HG02943 (cell line): Measurements from ENCODE around the gene HSD17B1.
A peak's percentile ranks its signal among the peaks of the same experiment; 100 is the strongest.
"Not testable (repeated sequence)": the region's sequence is repeated elsewhere in the genome, so short reads cannot be mapped to it uniquely, and the experiment has no call there.

ENCODE experiments used
- ATAC-seq: cut with Tn5 transposase; IDR thresholded peaks from one replicate; pipeline ENCODE4 v1.9.1; 2021; ENCODE audit warnings: mild to moderate bottlenecking, low read depth, moderate library complexity; ENCODE audit not compliant: unreplicated experiment

The HSD17B1 gene

DNA sequence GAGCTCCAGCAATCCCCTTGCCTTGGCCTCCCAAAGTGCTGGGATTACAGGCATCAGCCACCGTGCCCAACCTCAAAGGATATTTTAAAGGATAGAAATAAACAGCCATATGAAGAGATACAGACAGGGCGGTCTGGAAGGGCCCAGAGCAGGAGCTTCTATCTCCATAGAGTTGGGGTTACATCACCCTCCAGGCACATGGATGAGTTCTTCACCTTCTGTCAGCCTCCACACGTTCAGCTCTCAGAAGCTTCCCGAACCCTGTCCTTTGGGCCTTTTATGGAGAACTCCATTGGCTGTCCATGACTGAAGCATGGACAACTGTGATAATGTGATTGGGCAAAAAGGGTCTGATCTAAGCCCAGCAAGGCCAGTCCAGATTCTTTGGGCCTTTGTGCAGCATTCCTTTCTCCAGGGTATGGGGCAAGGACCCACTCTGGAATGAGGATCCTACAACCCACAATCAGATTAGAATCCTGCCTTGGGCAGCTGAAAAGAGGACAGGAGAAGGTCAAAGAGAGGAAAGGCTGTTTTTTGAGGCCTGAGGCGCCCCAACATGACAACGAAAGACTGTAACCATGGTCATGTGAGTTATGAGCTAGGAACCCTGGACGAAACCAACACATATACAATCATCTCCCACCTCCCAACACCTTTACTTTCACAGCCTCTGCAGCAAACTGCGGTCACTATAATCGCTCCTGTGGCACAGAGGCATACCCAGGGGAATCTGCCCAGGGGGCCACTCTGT lies 6.8 kb upstream of the HSD17B1 start:
- not testable (repeated sequence) for ATAC-seq

DNA sequence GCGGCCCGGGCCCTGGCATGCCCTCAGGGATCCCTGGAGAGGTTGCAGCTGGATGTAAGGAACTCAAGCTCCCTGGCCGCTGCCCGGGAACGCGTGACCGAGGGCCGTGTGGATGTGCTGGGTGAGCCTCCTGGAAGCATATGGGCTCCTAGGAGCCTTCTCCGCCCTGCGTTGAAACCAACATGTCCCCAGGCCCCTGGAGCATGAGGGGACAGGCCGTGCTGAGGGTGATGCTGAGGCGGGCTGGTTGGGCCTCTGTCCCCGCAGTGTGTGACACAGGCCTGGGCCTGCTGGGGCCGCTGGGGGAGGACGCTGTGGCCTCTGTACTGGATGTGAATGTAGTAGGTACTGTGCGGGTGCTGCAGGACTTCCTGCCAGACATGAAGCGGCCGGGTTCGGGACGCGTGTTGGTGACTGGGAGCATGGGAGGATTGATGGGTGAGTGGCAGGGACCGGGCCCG lies 5.7 kb upstream of the HSD17B1 start:
- ATAC-seq = no peak

DNA sequence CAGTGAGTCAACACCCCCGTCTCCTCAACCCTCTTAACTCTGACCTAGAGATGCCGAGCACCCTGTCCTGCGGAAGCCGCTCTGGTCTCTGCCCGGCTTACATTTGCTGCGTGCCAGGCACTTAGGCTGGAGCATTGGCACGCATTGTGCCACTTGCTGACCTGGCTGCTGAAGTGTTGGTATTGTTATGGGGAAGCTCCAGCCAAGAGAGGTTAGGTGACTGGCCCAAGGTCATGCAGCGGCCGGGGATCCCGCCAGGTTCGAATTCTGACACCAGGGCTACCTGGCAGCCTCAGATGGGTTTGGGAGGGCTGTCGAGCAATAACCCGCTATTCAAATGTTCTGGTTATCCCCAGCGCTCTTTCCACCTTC lies 5.0 kb upstream of the HSD17B1 start:
- ATAC-seq = no peak

DNA sequence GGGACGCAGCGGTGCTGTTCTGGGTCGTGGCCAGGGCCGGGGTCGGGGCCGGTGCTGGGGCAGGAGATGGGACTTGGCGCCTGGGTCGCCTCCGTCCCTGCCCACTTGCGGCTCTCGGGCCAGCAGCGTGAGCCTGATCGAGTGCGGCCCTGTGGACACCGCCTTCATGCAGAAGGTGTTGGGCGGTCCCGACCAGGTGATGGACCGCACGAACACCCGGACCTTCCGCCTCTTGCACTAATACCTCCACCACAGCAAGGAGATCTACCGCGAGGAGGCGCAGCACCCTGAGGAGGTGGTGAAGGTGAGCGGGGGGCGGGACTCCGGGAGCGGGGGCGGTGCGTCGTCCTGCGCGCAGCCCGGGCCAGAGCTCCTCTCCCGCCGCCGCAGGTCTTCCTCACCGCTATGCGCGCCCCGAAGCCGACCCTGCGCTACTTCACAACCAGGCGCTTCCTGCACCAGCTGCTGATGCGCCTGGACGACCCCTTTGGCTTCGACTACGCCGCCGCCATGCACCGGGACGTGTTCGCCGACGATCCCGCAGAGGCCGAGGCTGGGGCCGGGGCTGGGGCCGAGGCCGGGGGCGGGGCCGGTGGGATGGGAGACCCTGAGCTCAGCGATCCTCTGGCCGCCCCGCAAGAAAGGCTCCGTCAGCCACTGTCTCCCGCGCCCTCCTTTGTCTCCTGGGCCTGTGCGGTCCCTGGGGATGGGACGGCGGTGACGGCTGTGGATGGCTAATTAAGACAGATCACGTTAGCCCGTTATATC lies 4.5 kb upstream of the HSD17B1 start:
- ATAC-seq = no peak

DNA sequence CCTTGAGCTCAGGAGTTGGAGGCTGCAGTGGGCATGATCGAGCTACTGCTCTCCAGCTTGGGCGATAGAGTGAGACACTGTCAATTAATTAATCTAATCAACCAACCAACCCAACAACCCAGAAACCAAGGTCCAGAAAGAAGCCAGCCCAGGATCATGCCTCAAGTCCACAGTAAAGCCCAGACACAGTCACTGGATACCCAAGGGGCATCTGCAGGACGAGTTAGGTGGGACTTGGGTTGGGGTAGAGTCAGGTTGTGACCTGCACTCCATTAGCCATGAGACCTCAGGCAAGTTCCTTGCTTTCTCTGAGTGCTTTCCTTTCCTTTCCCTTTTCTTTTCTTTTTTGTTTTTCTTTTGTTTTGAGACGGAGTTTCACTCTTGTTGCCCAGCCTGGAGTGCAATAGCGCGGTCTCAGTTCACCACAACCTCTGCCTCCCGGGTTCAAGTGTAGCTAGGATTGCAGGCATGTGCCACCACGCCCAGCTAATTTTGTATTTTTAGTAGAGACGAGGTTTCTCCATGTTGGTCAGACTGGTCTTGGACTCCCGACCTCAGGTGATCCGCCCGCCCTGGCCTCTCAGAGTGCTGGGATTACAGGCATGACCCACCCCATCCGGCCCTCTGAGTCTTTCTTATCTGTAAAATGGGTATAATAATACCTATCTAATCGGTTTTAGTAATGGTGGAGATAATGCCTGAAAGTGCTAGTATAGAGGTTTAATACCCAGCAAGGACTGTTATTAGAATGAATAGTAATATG lies 3.5 kb upstream of the HSD17B1 start:
- no peak for ATAC-seq

DNA sequence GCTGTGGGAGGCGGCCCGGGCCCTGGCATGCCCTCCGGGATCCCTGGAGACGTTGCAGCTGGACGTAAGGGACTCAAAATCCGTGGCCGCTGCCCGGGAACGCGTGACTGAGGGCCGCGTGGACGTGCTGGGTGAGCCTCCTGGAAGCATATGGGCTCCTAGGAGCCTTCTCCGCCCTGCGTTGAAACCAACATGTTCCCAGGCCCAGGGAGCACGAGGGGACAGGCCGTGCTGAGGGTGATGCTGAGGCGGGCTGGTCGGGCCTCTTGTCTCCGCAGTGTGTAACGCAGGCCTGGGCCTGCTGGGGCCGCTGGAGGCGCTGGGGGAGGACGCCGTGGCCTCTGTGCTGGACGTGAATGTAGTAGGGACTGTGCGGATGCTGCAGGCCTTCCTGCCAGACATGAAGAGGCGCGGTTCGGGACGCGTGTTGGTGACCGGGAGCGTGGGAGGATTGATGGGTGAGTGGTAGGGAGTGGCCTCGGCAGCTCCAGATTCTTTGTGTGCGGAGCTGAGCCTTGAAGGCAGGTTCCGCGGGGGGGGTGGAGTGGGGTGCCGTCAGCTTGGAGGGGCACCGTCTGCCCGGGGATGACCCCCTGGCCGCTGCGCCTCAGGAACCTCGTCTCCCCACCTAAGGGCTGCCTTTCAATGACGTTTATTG lies 567 bp downstream of the HSD17B1 start:
- ATAC-seq = no peak

DNA sequence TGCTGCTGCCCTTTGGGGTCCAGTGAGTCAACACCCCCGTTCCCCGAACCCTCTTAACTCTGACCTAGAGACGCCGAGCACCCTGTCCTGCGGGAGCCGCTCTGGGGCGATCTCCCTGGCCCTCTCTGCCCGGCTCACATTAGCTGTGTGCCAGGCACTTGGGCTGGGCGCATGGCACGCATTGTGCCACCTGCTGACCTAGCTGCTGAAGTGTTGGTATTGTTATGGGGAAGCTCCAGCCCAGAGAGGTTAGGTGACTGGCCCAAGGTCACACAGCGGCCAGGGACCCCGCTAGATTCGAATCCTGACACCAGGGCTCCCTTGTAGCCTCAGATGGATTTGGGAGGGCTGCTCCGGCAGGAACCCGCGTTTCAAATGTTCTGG lies 1.1 kb downstream of the HSD17B1 start:
- ATAC-seq = no peak

DNA sequence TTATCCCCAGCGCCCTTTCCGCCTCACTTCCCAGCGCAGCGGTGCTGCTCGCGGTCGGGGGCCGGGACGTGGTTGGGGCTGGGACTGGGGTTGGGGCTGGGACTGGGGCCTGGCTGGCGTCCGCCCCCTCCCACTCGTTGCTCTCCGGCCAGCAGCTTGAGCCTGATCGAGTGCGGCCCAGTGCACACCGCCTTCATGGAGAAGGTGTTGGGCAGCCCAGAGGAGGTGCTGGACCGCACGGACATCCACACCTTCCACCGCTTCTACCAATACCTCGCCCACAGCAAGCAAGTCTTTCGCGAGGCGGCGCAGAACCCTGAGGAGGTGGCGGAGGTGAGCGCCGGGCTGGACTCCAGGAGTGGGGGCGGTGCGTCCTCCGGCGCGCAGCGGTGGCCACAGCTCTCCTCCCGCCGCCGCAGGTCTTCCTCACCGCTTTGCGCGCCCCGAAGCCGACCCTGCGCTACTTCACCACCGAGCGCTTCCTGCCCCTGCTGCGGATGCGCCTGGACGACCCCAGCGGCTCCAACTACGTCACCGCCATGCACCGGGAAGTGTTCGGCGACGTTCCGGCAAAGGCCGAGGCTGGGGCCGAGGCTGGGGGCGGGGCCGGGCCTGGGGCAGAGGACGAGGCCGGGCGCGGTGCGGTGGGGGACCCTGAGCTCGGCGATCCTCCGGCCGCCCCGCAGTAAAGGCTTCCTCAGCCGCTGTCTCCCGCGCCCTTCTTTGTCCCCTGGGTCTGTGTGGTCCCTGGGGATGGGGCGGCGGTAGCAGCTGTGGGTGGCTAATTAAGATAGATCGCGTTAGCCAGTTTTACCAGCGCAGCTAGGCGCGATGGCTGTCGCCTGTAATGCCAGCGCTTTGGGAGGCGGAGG lies 1.8 kb downstream of the HSD17B1 start:
- ATAC-seq = peak; percentile 72

DNA sequence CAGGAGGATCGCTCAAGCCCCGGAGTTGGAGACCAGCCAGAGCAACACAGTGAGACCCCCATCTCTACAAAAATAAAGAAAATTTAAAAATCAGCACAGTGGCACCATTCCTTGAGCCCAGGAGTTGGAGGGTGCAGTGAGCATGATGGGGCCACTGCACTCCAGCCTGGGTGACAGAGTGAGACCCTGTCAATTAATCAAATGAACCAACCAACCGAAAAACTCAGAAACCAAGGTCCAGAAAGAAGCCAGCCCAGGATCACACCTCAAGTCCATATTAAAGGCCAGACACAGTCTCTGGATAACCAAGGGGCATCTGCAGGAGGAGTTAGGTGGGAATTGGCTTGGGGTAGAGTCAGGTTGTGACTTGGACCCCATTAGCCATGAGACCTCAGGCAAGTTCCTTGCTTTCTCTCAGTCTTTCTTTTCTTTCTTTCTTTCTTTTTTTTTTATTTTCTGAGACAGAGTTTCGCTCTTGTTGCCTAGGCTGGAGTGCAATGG lies 2.4 kb downstream of the HSD17B1 start:
- ATAC-seq = no peak

DNA sequence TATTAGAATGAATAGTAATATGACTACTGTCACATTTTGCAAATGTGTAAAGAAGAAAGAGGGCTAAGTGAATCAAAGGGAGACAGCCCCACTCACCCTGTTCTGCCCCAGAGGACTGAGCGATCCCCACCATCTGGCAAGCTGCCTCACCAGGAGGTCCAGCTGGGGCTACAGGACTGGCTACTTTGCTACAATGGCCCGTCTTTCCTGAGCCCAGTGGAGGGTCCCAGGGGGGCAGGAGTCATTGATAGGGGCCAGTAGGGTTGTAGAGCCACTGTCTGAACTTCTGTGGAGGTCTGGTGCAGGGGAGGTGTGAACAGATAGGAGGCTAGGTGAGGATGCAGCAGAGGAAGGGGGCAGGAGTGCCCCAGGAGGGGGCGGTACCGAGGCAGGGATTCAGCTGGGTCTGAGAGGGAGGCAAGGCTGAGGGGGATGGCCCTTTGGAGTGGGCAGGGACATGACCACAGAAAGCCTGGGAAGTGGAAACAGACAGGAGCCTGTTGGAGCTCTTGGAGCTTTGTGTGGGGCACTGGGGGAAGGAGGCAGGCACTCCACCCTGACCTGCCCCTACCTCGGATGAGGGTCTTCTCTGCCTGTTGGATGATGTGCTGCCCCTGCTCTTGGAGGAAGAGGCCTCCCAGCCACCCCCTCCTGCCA lies 3.4 kb downstream of the HSD17B1 start:
- ATAC-seq = not testable (repeated sequence)

DNA sequence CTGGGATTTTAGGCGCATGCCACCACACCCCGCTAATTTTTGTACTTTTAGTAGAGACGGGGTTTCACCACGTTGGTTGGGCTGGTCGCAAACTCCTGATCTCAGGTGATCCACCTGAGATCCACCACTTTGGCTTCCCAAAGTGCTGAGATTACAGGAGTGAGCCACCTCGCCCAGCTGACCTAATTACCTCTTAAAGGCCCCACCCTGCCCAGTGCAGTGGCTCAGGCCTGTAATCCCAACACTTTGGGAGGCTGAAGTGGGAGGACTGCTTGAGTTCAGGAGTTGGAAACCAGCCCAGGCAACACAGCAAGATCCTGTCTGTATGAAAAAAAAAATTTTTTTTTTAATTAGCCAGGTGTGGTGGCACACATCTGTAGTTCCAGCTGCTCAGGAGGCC lies 6.4 kb downstream of the HSD17B1 start:
- ATAC-seq = no peak

DNA sequence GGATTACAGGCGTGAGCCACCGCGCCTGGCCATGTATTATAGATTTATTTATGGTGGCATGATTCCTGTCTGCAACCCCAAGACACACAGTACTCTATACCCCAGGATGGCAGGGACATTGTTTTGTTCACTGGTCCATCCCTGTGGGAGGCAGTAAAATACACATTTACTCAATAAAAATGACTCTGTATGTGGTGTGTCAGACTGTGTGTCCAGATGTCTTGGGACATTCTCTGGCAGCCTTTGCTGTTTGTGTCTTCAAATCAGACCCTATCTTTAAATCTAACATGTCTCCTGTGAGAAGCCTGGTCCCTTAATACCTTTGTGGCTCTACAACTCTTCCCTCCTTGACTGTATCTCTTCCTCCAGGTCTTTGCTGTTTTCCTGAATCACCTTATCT lies 7.5 kb downstream of the HSD17B1 start:
- ATAC-seq = no peak

DNA sequence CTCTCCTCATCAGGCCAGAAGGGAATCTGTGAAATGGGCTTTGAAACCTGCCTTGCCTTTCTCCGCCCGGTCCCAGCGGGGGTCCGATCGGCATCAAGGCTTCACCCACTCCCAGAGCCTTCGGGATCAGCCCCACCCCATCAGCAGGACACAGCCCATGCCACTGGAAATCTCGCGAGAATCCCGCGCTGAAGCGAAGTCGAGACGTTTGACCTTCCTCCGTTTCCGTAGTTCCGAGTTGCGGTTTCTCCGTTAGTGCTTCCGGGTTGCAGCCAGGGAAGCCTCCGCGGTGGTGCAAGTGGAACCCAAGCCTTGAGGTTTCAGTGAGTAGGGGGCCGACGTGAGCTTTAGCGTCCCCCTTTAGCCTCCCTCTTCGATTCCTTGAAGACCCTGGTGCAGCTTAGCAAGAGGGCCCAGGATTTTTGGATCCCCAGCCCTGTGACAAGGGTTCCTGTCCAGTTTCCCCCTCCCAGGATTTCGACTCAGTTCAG lies 9.2 kb downstream of the HSD17B1 start, which contains the start of gene COASY:
Gene COASY, plus strand, starts transcription at position 252 of the 491 bp plus-strand sequence. CDS start 475 bp downstream, outside the sequence.
- ATAC-seq = peak; percentile 47

DNA sequence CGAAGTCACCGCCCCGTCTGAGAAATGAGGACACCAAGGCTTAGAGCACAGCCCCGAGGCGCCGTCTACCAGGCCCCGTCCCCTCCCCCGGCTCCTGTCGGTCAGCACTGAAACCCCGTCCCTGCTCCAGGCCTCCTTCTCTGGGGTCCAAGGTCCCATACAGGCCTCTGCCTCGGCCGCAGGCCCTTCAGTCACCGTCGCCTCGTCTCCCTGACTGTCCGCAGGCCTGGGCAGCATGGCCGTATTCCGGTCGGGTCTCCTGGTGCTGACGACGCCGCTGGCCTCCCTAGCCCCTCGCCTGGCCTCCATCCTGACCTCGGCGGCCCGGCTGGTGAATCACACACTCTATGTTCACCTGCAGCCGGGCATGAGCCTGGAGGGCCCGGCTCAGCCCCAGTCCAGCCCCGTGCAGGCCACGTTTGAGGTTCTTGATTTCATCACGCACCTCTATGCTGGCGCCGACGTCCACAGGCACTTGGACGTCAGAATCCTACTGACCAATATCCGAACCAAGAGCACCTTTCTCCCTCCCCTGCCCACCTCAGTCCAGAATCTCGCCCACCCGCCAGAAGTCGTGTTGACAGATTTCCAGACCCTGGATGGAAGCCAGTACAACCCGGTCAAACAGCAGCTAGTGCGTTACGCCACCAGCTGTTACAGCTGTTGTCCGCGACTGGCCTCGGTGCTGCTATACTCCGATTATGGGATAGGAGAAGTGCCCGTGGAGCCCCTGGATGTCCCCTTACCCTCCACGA lies 9.8 kb downstream of the HSD17B1 start:
- no peak for ATAC-seq

DNA sequence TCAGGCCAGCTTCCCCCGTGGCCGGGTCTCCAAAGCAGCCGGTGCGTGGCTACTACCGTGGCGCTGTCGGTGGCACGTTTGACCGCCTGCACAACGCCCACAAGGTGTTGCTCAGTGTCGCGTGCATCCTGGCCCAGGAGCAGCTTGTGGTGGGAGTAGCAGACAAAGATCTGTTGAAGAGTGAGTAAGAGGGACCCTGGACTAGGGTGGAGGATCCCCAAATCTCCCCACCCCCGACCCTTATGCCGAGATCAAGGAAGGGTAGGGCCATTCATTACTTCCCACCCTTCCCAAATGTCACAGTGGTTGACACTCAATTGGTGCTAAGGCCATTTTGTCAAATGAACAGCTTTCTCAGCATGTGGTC lies 10.4 kb downstream of the HSD17B1 start:
- ATAC-seq = no peak

DNA sequence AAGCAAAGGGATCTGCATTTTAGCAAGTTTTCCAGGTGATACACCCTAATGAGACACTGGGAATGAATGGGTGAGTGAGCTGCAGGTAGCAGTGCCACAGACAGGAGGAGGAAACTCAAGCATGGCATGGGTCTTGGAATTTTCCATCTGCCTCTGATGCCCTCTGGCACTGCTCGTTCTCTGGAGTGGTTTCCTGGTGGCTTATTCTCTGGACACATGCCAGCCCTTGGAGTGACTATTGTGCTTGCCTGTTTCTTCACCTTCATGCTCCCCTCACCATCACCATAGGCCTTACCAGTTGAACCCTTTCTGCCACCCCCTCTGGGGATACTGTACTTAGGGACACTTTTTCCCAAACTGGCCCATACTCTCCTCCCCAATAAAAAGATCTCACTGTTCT lies 10.8 kb downstream of the HSD17B1 start:
- no peak for ATAC-seq

DNA sequence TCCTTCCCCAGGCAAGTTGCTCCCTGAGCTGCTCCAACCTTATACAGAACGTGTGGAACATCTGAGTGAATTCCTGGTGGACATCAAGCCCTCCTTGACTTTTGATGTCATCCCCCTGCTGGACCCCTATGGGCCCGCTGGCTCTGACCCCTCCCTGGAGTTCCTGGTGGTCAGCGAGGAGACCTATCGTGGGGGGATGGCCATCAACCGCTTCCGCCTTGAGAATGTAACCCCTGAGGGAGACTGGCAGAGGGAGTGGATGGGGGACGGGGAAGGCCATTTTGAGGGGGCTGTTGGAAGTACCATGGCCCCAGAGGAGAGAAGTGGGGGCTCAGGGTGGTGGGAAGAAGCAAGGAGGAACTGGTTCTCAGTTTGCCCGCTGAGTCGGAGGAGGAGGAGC lies 11.2 kb downstream of the HSD17B1 start:
- no peak for ATAC-seq

DNA sequence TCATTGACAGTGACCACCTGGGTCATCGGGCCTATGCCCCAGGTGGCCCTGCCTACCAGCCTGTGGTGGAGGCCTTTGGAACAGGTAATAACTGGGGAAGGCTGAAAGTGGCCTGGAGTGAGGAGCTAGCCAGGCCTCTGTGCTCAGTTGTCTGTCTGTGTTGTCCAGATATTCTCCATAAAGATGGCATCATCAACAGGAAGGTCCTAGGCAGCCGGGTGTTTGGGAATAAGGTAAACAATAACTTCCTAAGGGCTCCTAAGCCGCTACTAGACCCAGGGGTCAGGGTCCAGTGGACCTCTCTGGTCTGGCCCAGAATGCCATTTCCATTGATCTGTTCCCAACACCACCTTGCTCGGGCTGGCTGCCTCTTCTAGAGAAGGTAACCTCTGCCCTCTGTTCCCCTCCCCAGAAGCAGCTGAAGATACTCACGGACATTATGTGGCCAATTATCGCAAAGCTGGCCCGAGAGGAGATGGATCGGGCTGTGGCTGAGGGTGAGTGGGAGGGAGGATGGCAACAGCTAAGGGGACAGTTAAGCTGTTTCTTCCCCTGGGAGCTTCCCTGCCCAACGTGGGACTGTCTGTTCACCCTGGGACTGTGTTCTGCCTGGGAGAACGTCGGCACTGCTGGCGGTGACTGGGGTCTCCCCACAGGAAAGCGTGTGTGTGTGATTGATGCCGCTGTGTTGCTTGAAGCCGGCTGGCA lies 12.2 kb downstream of the HSD17B1 start:
- ATAC-seq = no peak
